Spleen (tissue), 11 donors: ENCODE data around the gene STX8. TPM values are rescaled to one million over a fixed set of nuclear protein-coding genes. Genes with fewer than 3 reads are reported as not detected.

Source experiments
- DNase-seq: peaks from one replicate; pipeline ENCODE4 v3.0.0-alpha.2; 2020
- H3K27ac ChIP-seq, 8 donors: fragments of 200-600 bp; sonication (generic) in 7 of 8; 1 replicate in 4 of 8; 2 replicates in 4 of 8; pipeline versions ENCODE4 v1.5.0 to v1.8.0; 2016 to 2021; ENCODE audit warnings: inconsistent platforms in 4 of 8, mild to moderate bottlenecking in 4 of 8, moderate library complexity in 1 of 8
- H3K27me3 ChIP-seq, 7 donors: fragments of 200-600 bp; sonication (generic) in 6 of 7; replicated peaks in 1 of 7; 1 replicate in 4 of 7; 2 replicates in 3 of 7; pipeline versions ENCODE4 v1.5.0 to v1.8.0; 2016 to 2021; ENCODE audit warnings: inconsistent platforms in 3 of 7, mild to moderate bottlenecking in 1 of 7
- H3K36me3 ChIP-seq, 6 donors: fragments of 200-600 bp; sonication (generic) in 5 of 6; 1 replicate in 4 of 6; 2 replicates in 2 of 6; pipeline versions ENCODE4 v1.5.0 to v1.8.0; 2016 to 2021; ENCODE audit warnings: inconsistent platforms in 2 of 6
- H3K4me1 ChIP-seq, 6 donors: fragments of 200-600 bp; sonication (generic) in 5 of 6; 1 replicate in 3 of 6; 2 replicates in 3 of 6; pipeline versions ENCODE4 v1.5.0 to v1.8.0; 2016 to 2021; ENCODE audit warnings: inconsistent platforms in 3 of 6
- H3K4me3 ChIP-seq, 8 donors: fragments of 200-600 bp; sonication (generic) in 7 of 8; 1 replicate in 4 of 8; 2 replicates in 4 of 8; pipeline versions ENCODE4 v1.5.0 to v1.8.0; 2016 to 2021; ENCODE audit warnings: inconsistent platforms in 4 of 8, mild to moderate bottlenecking in 4 of 8, moderate library complexity in 2 of 8
- H3K9me3 ChIP-seq, 8 donors: fragments of 200-600 bp; sonication (generic) in 7 of 8; 1 replicate in 4 of 8; 2 replicates in 4 of 8; pipeline versions ENCODE4 v1.5.0 to v1.8.0; 2016 to 2021; ENCODE audit warnings: inconsistent platforms in 4 of 8
- CTCF ChIP-seq, 11 experiments: fragments of 200-600 bp in 7 of 11; fragments of 450-650 bp in 4 of 11; sonication (generic) in 4 of 11; IDR thresholded peaks in 8 of 11; conservative IDR thresholded peaks in 3 of 11; 1 replicate in 7 of 11; 2 replicates in 4 of 11; pipeline versions ENCODE4 v1.4.0 to v1.8.0; 2016 to 2021; ENCODE audit warnings: antibody characterized with exemption in 11 of 11, inconsistent platforms in 4 of 11, mild to moderate bottlenecking in 1 of 11
- POLR2A ChIP-seq, 3 donors: fragments of 450-650 bp; IDR thresholded peaks; one replicate each; pipeline ENCODE4 v1.5.1; 2017; ENCODE audit warnings: antibody characterized with exemption in 3 of 3, mild to moderate bottlenecking in 1 of 3
- POLR2AphosphoS5 ChIP-seq, 3 donors: sonication (generic); formaldehyde crosslinking; IDR thresholded peaks; one replicate each; pipeline ENCODE4 v1.5.1; 2017; ENCODE audit warnings: antibody characterized with exemption in 3 of 3
- WGBS, 5 donors: extraction: QIAGEN DNeasy Blood & Tissue Kit in 3 of 5; methylation state at CpG; one replicate each; pipeline versions ENCODE4 v1.1.5 to v1.1.7; 2013 to 2018; 5-methylcytosine and 5-hydroxymethylcytosine counted together
- intact Hi-C: fragments of 100-400 bp; cut with DNase I; formaldehyde crosslinking; loops from one replicate; pipeline ENCODE4 v1.15.0; 2023; ENCODE audit warnings: low total_unique reads
- polyA plus RNA-seq, 3 donors: library from polyadenylated mRNA; stranded (reverse); fragments of 200-250 nt; gene quantifications; one replicate each; pipeline ENCODE4 v1.2.1, GENCODE V29; 2013
- total RNA-seq, 7 donors: library from RNA; depleted of rRNA in 3 of 7; stranded (reverse); fragments of >200 nt in 3 of 7; fragmentation: NEBNext Ultra II Directional in 4 of 7; extraction: Animal tissue kit (Norgen Biotek cat#: 25700) in 4 of 7; gene quantifications; one replicate each; pipeline versions ENCODE4 v1.1.0 to v1.2.1, GENCODE V29; 2016 to 2021
- donor health status: healthy with polysubstance abuse.
- donor health status: DM: no; HTN: no; CAD: no; lungs with moderate emphysema.
- donor health status: DM: no; HTN: no; CAD: no.
- donor health status: Bipolar disorder and iron deficiency.
- donor health status: healthy.
- donor health status: DM: no; HTN: no; CAD: no.
- donor health status: DM: yes; HTN: yes; CAD: no.

The STX8 gene
- total and polyA plus RNA-seq, 10 donors = 37.3 to 59.8 (median 48.9) TPM

GRCh38 chr17:9478889-9479288 lies 96.7 kb downstream of the STX8 start:
- Histone ChIP-seq H3K27ac (no peak overlapping the region), H3K9me3 (no peaks in the 10 kb centered on the region), H3K4me3 (no peak overlapping the region), H3K27me3 (no peaks in the 10 kb centered on the region), H3K4me1 (no peaks in the 10 kb centered on the region), H3K36me3 (peaks cover 0 to 39% (median 0%) of the 10 kb centered on the region in 6 donors)
- TF ChIP-seq POLR2A (IDR thresholded peaks at IDR 0.05) = no peak
- TF ChIP-seq CTCF (IDR thresholded peaks at IDR 0.05 in 8 of 11, conservative IDR thresholded peaks at IDR 0.05 in 3 of 11) = no peak
- no peak for TF ChIP-seq POLR2AphosphoS5 (IDR thresholded peaks at IDR 0.05)
- intact Hi-C loops = no loop called here
- WGBS, 5 donors = 89 to 97% (median 94%) methylated on average over 3 of the region's 3 CpGs
- DNase-seq = no peak

GRCh38 chr17:9475101-9475658 lies 100.4 kb downstream of the STX8 start:
- WGBS, 5 donors = 97 to 99% (median 98%) methylated on average over 4 of the region's 4 CpGs
- no peak for TF ChIP-seq POLR2AphosphoS5 (IDR thresholded peaks at IDR 0.05)
- no peak for TF ChIP-seq CTCF (IDR thresholded peaks at IDR 0.05 in 8 of 11, conservative IDR thresholded peaks at IDR 0.05 in 3 of 11)
- TF ChIP-seq POLR2A (IDR thresholded peaks at IDR 0.05) = no peak
- intact Hi-C loops = no loop called here

GRCh38 chr17:9473711-9474110 lies 101.9 kb downstream of the STX8 start:
- 70 to 87% (median 73%) methylated on average over 4 of the region's 4 CpGs for WGBS, 5 donors

More at GRCh38 chr17:9475101-9475658, 100.4 kb downstream of the STX8 start:
- no peak overlapping the region for H3K4me3 ChIP-seq
- H3K4me1 ChIP-seq = peaks cover 4 to 23% (median 13%) of the 10 kb centered on the region in 6 donors
- no peaks in the 10 kb centered on the region for H3K9me3 ChIP-seq
- no peak for DNase-seq
- H3K27ac ChIP-seq = no peak overlapping the region
- peaks cover 0 to 27% (median 0%) of the 10 kb centered on the region in 6 donors for H3K36me3 ChIP-seq
- H3K27me3 ChIP-seq = no peaks in the 10 kb centered on the region

More at GRCh38 chr17:9473711-9474110, 101.9 kb downstream of the STX8 start:
- Histone ChIP-seq H3K27me3 (no peaks in the 10 kb centered on the region), H3K9me3 (no peaks in the 10 kb centered on the region), H3K4me3 (no peak overlapping the region), H3K27ac (no peak overlapping the region), H3K4me1 (peaks cover 10 to 38% (median 23%) of the 10 kb centered on the region in 6 donors), H3K36me3 (peaks cover 0 to 27% (median 0%) of the 10 kb centered on the region in 6 donors)
- no peak for DNase-seq
- no peak for TF ChIP-seq CTCF (IDR thresholded peaks at IDR 0.05 in 8 of 11, conservative IDR thresholded peaks at IDR 0.05 in 3 of 11)
- TF ChIP-seq POLR2AphosphoS5 (IDR thresholded peaks at IDR 0.05) = no peak
- TF ChIP-seq POLR2A (IDR thresholded peaks at IDR 0.05) = no peak
- intact Hi-C loops = no loop called here
